Thyroid gland (tissue), 4 donors: ENCODE measurements around the gene FBLN7. TPM values are rescaled to one million over a fixed set of nuclear protein-coding genes. Genes with fewer than 3 reads are reported as not detected.

Experiments
- DNase-seq, 2 donors: peaks; one replicate each; pipeline ENCODE4 v3.0.0-alpha.2; 2019
- H3K27ac ChIP-seq, 3 donors: fragments of 200-600 bp; sonication (generic); 1 replicate in 2 of 3; 2 replicates in 1 of 3; pipeline ENCODE4 v1.5.1; 2016 to 2019; ENCODE audit warnings: mild to moderate bottlenecking in 1 of 3, moderate library complexity in 1 of 3
- H3K27me3 ChIP-seq: fragments of 200-600 bp; sonication (generic); one replicate; pipeline ENCODE4 v1.5.1; 2019
- H3K36me3 ChIP-seq, 2 donors: fragments of 200-600 bp; sonication (generic); one replicate each; pipeline ENCODE4 v1.5.1; 2016 to 2019
- H3K4me1 ChIP-seq, 2 donors: fragments of 200-600 bp; sonication (generic); one replicate each; pipeline ENCODE4 v1.5.1; 2017 to 2019
- H3K4me3 ChIP-seq, 3 donors: fragments of 200-600 bp; sonication (generic); replicated peaks in 1 of 3; 1 replicate in 2 of 3; 2 replicates in 1 of 3; pipeline ENCODE4 v1.5.1; 2016; ENCODE audit warnings: mild to moderate bottlenecking in 1 of 3
- H3K9me3 ChIP-seq: fragments of 200-600 bp; sonication (generic); one replicate; pipeline ENCODE4 v1.5.1; 2017
- POLR2A ChIP-seq, 2 donors: fragments of 450-650 bp; IDR thresholded peaks; one replicate each; pipeline ENCODE4 v1.6.1; 2017; ENCODE audit warnings: antibody characterized with exemption in 2 of 2, mild to moderate bottlenecking in 2 of 2, moderate library complexity in 1 of 2
- WGBS, 2 donors: methylation state at CpG; one replicate each; pipeline ENCODE4 v1.1.5; 2017; 5-methylcytosine and 5-hydroxymethylcytosine counted together
- intact Hi-C: fragments of 100-400 bp; cut with DNase I; formaldehyde crosslinking; loops from one replicate; pipeline ENCODE4 v1.15.1; 2023
- total RNA-seq, 4 donors: library from RNA; depleted of rRNA; stranded (reverse); fragments of >200 nt; gene quantifications; one replicate each; pipeline ENCODE4 v1.2.3, GENCODE V29; 2016
- TF ChIP-seq, protein P1 (sequence below), 6 experiments: fragments of 200-600 bp in 3 of 6; fragments of 450-650 bp in 3 of 6; sonication (generic) in 3 of 6; IDR thresholded peaks; one replicate each; pipeline ENCODE4 v1.5.1; 2016 to 2019; ENCODE audit warnings: antibody characterized with exemption in 6 of 6, mild to moderate bottlenecking in 2 of 6, inconsistent platforms in 1 of 6, moderate library complexity in 1 of 6

FBLN7 gene
- total RNA-seq, 4 donors from 2014 or later: 10.3 to 33.6 (median 16.4) TPM

DNA sequence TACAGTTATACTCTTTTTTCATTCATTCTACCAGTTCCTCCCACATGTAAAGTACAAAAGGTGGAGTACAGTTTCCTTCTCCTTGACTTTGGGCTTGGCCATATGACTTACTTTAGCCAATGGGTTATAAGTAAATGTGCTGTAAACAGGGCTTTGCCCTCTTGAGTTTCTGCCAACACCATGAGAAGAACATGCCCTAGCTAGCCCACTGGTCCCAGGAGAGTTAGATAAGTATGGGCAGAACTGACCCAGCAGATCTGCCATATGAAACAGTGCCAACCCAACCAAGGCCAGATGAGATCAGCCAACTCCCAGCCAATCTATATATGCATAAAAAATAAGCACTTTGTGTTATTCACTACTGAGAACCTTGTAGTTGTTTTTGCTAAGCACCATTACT, 91.2 kb downstream of the FBLN7 start:
- DNase-seq: no peak
- Histone ChIP-seq H3K4me3 (no peak overlapping the region), H3K4me1 (no peaks in the 10 kb centered on the region), H3K27ac (no peak overlapping the region), H3K9me3 (no peaks in the 10 kb centered on the region), H3K27me3 (no peaks in the 10 kb centered on the region), H3K36me3 (no peaks in the 10 kb centered on the region)
- TF ChIP-seq, protein P1, sequence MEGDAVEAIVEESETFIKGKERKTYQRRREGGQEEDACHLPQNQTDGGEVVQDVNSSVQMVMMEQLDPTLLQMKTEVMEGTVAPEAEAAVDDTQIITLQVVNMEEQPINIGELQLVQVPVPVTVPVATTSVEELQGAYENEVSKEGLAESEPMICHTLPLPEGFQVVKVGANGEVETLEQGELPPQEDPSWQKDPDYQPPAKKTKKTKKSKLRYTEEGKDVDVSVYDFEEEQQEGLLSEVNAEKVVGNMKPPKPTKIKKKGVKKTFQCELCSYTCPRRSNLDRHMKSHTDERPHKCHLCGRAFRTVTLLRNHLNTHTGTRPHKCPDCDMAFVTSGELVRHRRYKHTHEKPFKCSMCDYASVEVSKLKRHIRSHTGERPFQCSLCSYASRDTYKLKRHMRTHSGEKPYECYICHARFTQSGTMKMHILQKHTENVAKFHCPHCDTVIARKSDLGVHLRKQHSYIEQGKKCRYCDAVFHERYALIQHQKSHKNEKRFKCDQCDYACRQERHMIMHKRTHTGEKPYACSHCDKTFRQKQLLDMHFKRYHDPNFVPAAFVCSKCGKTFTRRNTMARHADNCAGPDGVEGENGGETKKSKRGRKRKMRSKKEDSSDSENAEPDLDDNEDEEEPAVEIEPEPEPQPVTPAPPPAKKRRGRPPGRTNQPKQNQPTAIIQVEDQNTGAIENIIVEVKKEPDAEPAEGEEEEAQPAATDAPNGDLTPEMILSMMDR (IDR thresholded peaks at IDR 0.05): no peak
- TF ChIP-seq POLR2A (IDR thresholded peaks at IDR 0.05): no peak
- intact Hi-C loops: no loop called here

DNA sequence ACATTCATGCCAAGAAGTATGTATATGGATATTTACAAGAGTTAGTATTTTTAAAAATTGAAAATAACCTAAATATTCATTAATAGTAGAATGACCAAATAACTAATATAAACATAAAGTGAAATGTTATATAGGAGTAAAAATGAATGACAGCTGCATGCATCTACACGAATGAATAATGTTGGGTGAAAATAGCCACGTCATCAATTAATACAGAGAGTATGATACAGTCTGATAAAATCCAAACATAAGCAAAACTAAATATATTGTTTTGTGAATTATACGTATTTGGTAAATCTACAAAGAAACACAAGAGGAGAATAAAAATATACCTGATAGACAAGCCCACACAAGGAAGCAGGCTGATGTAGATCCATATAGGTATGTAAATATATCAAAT, 92.2 kb downstream of the FBLN7 start:
- WGBS, 2 donors: 96 to 98% methylated on average over 3 of the region's 3 CpGs
- TF ChIP-seq, protein P1 (IDR thresholded peaks at IDR 0.05): no peak
- no peak for TF ChIP-seq POLR2A (IDR thresholded peaks at IDR 0.05)
- Histone ChIP-seq H3K27me3 (no peaks in the 10 kb centered on the region), H3K9me3 (no peaks in the 10 kb centered on the region), H3K27ac (no peak overlapping the region), H3K4me1 (no peaks in the 10 kb centered on the region), H3K36me3 (no peaks in the 10 kb centered on the region), H3K4me3 (no peak overlapping the region)
- no peak for DNase-seq
- intact Hi-C loops: no loop called here

Other genes starting within 250 kb of the FBLN7 start
- 10 to 100 TPM; 23.5 to 36.7 (median 32.9) TPM for gene MERTK, start 239.8 kb upstream of the FBLN7 start, total RNA-seq
- gene TMEM87B, start 83.1 kb upstream of the FBLN7 start, total RNA-seq: 10 to 100 TPM; 30.6 to 35.8 (median 34.9) TPM
- gene ZC3H8, start 116.7 kb downstream of the FBLN7 start, total RNA-seq: 10 to 100 TPM; 26.9 to 68.1 (median 43.1) TPM
- gene ZC3H6, start 137.2 kb downstream of the FBLN7 start, total RNA-seq: 10 to 100 TPM; 17.4 to 20.1 (median 19.0) TPM